Measurements from ENCODE around the gene AMDHD1.

Gene AMDHD1

GRCh38 chr12:95943330-95943842 lies at the start of gene AMDHD1:
Gene AMDHD1, plus strand, starts transcription at chr12:95943331. Its CDS starts 68 bp downstream, at chr12:95943399.
- DNase-seq: no peak

- no peak for DNase-seq
These were observed 46.3 kb upstream of the AMDHD1 start for GRCh38 chr12:95896846-95897245.

GRCh38 chr12:95898081-95898480 lies 45.0 kb upstream of the AMDHD1 start:
- no peak for DNase-seq

GRCh38 chr12:95908573-95908972 lies 34.6 kb upstream of the AMDHD1 start:
- no peak for DNase-seq

- DNase-seq: no peak
These were observed 33.3 kb upstream of the AMDHD1 start for GRCh38 chr12:95909871-95910270.

GRCh38 chr12:95918194-95918993 lies 24.7 kb upstream of the AMDHD1 start:
- peak; percentile 37 for DNase-seq

GRCh38 chr12:95919110-95919509 lies 24.0 kb upstream of the AMDHD1 start:
- DNase-seq: no peak

GRCh38 chr12:95922231-95922630 lies 20.9 kb upstream of the AMDHD1 start:
- DNase-seq: no peak

- DNase-seq: no peak
These were observed 2.6 kb upstream of the AMDHD1 start for GRCh38 chr12:95940514-95940913.

- peak; percentile 25 for DNase-seq
These were observed 1.0 kb upstream of the AMDHD1 start for GRCh38 chr12:95942101-95942523.

GRCh38 chr12:95942524-95943329 lies 404 bp upstream of the AMDHD1 start, which contains the start of gene CCDC38:
Gene CCDC38, minus strand, starts transcription at chr12:95942614. Its CDS starts 6,105 bp downstream, at chr12:95936509.
- DNase-seq: peak; percentile 47

- DNase-seq: no peak
These were observed 1.1 kb downstream of the AMDHD1 start for GRCh38 chr12:95944108-95944704.

GRCh38 chr12:95949477-95950206 lies 6.5 kb downstream of the AMDHD1 start:
- DNase-seq: no peak

- no peak for DNase-seq
These were observed 8.4 kb downstream of the AMDHD1 start for GRCh38 chr12:95951515-95951914.

GRCh38 chr12:95953000-95953399 lies 9.9 kb downstream of the AMDHD1 start:
- DNase-seq: no peak

GRCh38 chr12:95955549-95956159 lies 12.5 kb downstream of the AMDHD1 start:
- DNase-seq: no peak

GRCh38 chr12:95956557-95957145 lies 13.5 kb downstream of the AMDHD1 start:
- DNase-seq: peak; percentile 7

- no peak for DNase-seq
These were observed 16.0 kb downstream of the AMDHD1 start for GRCh38 chr12:95959107-95959506.

- DNase-seq: no peak
These were observed 17.1 kb downstream of the AMDHD1 start for GRCh38 chr12:95960241-95960640.

GRCh38 chr12:95962222-95962621 lies 19.1 kb downstream of the AMDHD1 start:
- peak; percentile 23 for DNase-seq

GRCh38 chr12:95963096-95963495 lies 20.0 kb downstream of the AMDHD1 start:
- DNase-seq: no peak
